ENCODE measurements around the gene ASCC1.

GRCh38 chr10:72140850-72141249 is 75.2 kb downstream of the ASCC1 start:
- TF ChIP-seq CTCF (IDR thresholded peaks at IDR 0.05; ENCODE audit: insufficient read depth, low read length, poor library complexity, severe bottlenecking): no peak
- TF ChIP-seq EZH2phosphoT487 (conservative IDR thresholded peaks at IDR 0.05; ENCODE audit: low read length): no peak

All from SU-DHL-6 (cell line).